ENCODE measurements around the gene PPP4C.

Gene PPP4C

GRCh38 chr16:30083216-30084055 is 7.6 kb downstream of the PPP4C start:
- DNase-seq = no peak

GRCh38 chr16:30084096-30084815 is 8.5 kb downstream of the PPP4C start:
- no peak for DNase-seq

- DNase-seq = no peak
Observed at GRCh38 chr16:30084816-30085159, 9.0 kb downstream of the PPP4C start.

GRCh38 chr16:30085247-30085646 is 9.5 kb downstream of the PPP4C start:
- DNase-seq = no peak

- DNase-seq = no peak
Observed at GRCh38 chr16:30085820-30086219, 10.0 kb downstream of the PPP4C start.

GRCh38 chr16:30086291-30087140 is 10.7 kb downstream of the PPP4C start:
- no peak for DNase-seq

- DNase-seq = no peak
Observed at GRCh38 chr16:30087181-30087898, 11.5 kb downstream of the PPP4C start.

GRCh38 chr16:30088237-30088831 is 12.5 kb downstream of the PPP4C start:
- DNase-seq = no peak

GRCh38 chr16:30088832-30089624 is 13.2 kb downstream of the PPP4C start:
- no peak for DNase-seq

GRCh38 chr16:30090610-30091331 is 15.0 kb downstream of the PPP4C start:
- no peak for DNase-seq

GRCh38 chr16:30091474-30092372 is 15.9 kb downstream of the PPP4C start, which contains the start of gene TBX6:
TSS of gene TBX6 (minus strand) at chr16:30091924. CDS start at chr16:30091193, 731 bp downstream.
- DNase-seq = peak; percentile 81

- DNase-seq = peak; percentile 91
Observed at GRCh38 chr16:30092373-30093010, 16.7 kb downstream of the PPP4C start.

GRCh38 chr16:30094541-30095165 is 18.9 kb downstream of the PPP4C start:
- DNase-seq = no peak

GRCh38 chr16:30095166-30096078 is 19.6 kb downstream of the PPP4C start:
- DNase-seq = no peak

GRCh38 chr16:30096105-30096861 is 20.5 kb downstream of the PPP4C start, which contains the start of gene YPEL3:
TSS of gene YPEL3 (minus strand) at chr16:30096213. CDS start at chr16:30095482, 731 bp downstream.
- no peak for DNase-seq

GRCh38 chr16:30096862-30097563 is 21.2 kb downstream of the PPP4C start:
- DNase-seq = no peak

Data from GF-D8 (cell line).